Muscle layer of colon (tissue), 2 donors: ENCODE results near the gene PVR.

ENCODE experiments used
- H3K27ac ChIP-seq: one replicate; pipeline ENCODE4 v1.7.0; 2013; ENCODE audit warnings: low read depth, mild to moderate bottlenecking, low read length, moderate library complexity
- H3K27me3 ChIP-seq, 2 donors: one replicate each; pipeline ENCODE4 v1.7.0; 2013; ENCODE audit warnings: low read length in 2 of 2, mild to moderate bottlenecking in 2 of 2; ENCODE audit not compliant: insufficient read depth in 2 of 2, control insufficient read depth in 1 of 2
- H3K36me3 ChIP-seq: one replicate; pipeline ENCODE4 v1.7.0; 2013; ENCODE audit warnings: mild to moderate bottlenecking, low read length; ENCODE audit not compliant: insufficient read depth
- H3K4me1 ChIP-seq: one replicate; pipeline ENCODE4 v1.7.0; 2013; ENCODE audit warnings: mild to moderate bottlenecking, low read length; ENCODE audit not compliant: insufficient read depth
- H3K4me3 ChIP-seq, 2 donors: one replicate each; pipeline ENCODE4 v1.7.0; 2013; ENCODE audit warnings: low read length in 2 of 2, low read depth in 1 of 2, mild to moderate bottlenecking in 1 of 2, moderate library complexity in 1 of 2
- H3K9ac ChIP-seq: one replicate; pipeline ENCODE4 v1.7.0; 2013; ENCODE audit warnings: low read length
- H3K9me3 ChIP-seq: one replicate; pipeline ENCODE4 v1.7.0; 2013; ENCODE audit warnings: mild to moderate bottlenecking, low read length
- donor health status: abdominal sarcoma.
- donor health status: Adenocarcinoma of cecum.

Gene PVR

GRCh38 chr19:44648631-44649251 is 5.0 kb downstream of the PVR start:
- Histone ChIP-seq H3K4me1 (peaks cover 10% of the 10 kb centered on the region), H3K9ac (no peak overlapping the region), H3K4me3 (no peak overlapping the region)

GRCh38 chr19:44649578-44650145 is 6.0 kb downstream of the PVR start:
- Histone ChIP-seq H3K27ac (no peak overlapping the region), H3K27me3 (no peaks in the 10 kb centered on the region), H3K4me3 (no peak overlapping the region), H3K4me1 (peaks cover 10% of the 10 kb centered on the region), H3K36me3 (peaks cover 44% of the 10 kb centered on the region), H3K9me3 (no peaks in the 10 kb centered on the region), H3K9ac (no peak overlapping the region)

More at GRCh38 chr19:44648631-44649251, 5.0 kb downstream of the PVR start:
- no peaks in the 10 kb centered on the region for H3K27me3 ChIP-seq
- peaks cover 38% of the 10 kb centered on the region for H3K36me3 ChIP-seq
- no peak overlapping the region for H3K27ac ChIP-seq
- H3K9me3 ChIP-seq = no peaks in the 10 kb centered on the region

GRCh38 chr19:44653343-44653742 is 9.6 kb downstream of the PVR start:
- no peaks in the 10 kb centered on the region for H3K9me3 ChIP-seq

GRCh38 chr19:44653977-44654774 is 10.5 kb downstream of the PVR start:
- no peaks in the 10 kb centered on the region for H3K4me1 ChIP-seq
- peaks cover 56% of the 10 kb centered on the region for H3K36me3 ChIP-seq
- no peak overlapping the region for H3K27ac ChIP-seq
- no peak overlapping the region for H3K9ac ChIP-seq
- no peaks in the 10 kb centered on the region for H3K9me3 ChIP-seq
- H3K4me3 ChIP-seq = no peak overlapping the region
- no peaks in the 10 kb centered on the region for H3K27me3 ChIP-seq

More at GRCh38 chr19:44653343-44653742, 9.6 kb downstream of the PVR start:
- Histone ChIP-seq H3K27me3 (no peaks in the 10 kb centered on the region), H3K36me3 (peaks cover 48% of the 10 kb centered on the region), H3K4me3 (no peak overlapping the region), H3K9ac (no peak overlapping the region), H3K27ac (no peak overlapping the region), H3K4me1 (peaks cover 4% of the 10 kb centered on the region)

- peaks cover 60% of the 10 kb centered on the region for H3K36me3 ChIP-seq
- no peaks in the 10 kb centered on the region for H3K27me3 ChIP-seq
- no peak overlapping the region for H3K27ac ChIP-seq
- H3K4me1 ChIP-seq = no peaks in the 10 kb centered on the region
- H3K9me3 ChIP-seq = no peaks in the 10 kb centered on the region
- no peak overlapping the region for H3K4me3 ChIP-seq
- H3K9ac ChIP-seq = no peak overlapping the region
Observed at GRCh38 chr19:44657211-44657921, 13.7 kb downstream of the PVR start.

- H3K27me3 ChIP-seq = no peaks in the 10 kb centered on the region
- H3K9me3 ChIP-seq = no peaks in the 10 kb centered on the region
- H3K4me3 ChIP-seq = no peak overlapping the region
- peaks cover 61% of the 10 kb centered on the region for H3K36me3 ChIP-seq
- H3K4me1 ChIP-seq = no peaks in the 10 kb centered on the region
- H3K27ac ChIP-seq = no peak overlapping the region
- no peak overlapping the region for H3K9ac ChIP-seq
Observed at GRCh38 chr19:44658069-44658733, 14.5 kb downstream of the PVR start.

GRCh38 chr19:44660081-44660480 is 16.4 kb downstream of the PVR start:
- Histone ChIP-seq H3K4me1 (no peaks in the 10 kb centered on the region), H3K36me3 (peaks cover 55% of the 10 kb centered on the region), H3K4me3 (no peak overlapping the region), H3K9ac (no peak overlapping the region), H3K9me3 (no peaks in the 10 kb centered on the region), H3K27ac (no peak overlapping the region), H3K27me3 (no peaks in the 10 kb centered on the region)

GRCh38 chr19:44661205-44661604 is 17.5 kb downstream of the PVR start:
- no peak overlapping the region for H3K27ac ChIP-seq
- H3K9ac ChIP-seq = no peak overlapping the region
- no peaks in the 10 kb centered on the region for H3K4me1 ChIP-seq
- peaks cover 54% of the 10 kb centered on the region for H3K36me3 ChIP-seq
- H3K4me3 ChIP-seq = no peak overlapping the region
- no peaks in the 10 kb centered on the region for H3K9me3 ChIP-seq
- no peaks in the 10 kb centered on the region for H3K27me3 ChIP-seq

- Histone ChIP-seq H3K4me1 (no peaks in the 10 kb centered on the region), H3K36me3 (peaks cover 51% of the 10 kb centered on the region), H3K27me3 (no peaks in the 10 kb centered on the region)
Observed at GRCh38 chr19:44661904-44662303, 18.2 kb downstream of the PVR start.

GRCh38 chr19:44662691-44663385 is 19.1 kb downstream of the PVR start:
- Histone ChIP-seq H3K27me3 (no peaks in the 10 kb centered on the region), H3K9ac (no peak overlapping the region), H3K36me3 (peaks cover 50% of the 10 kb centered on the region), H3K4me1 (no peaks in the 10 kb centered on the region), H3K4me3 (no peak overlapping the region), H3K9me3 (no peaks in the 10 kb centered on the region), H3K27ac (no peak overlapping the region)

More at GRCh38 chr19:44661904-44662303, 18.2 kb downstream of the PVR start:
- Histone ChIP-seq H3K9ac (no peak overlapping the region), H3K4me3 (no peak overlapping the region), H3K9me3 (no peaks in the 10 kb centered on the region), H3K27ac (no peak overlapping the region)
